K562 (cell line): ENCODE measurements around the gene HSD17B2. TPM values are rescaled to one million over a fixed set of nuclear protein-coding genes. Genes with fewer than 3 reads are reported as not detected.

Experiments used
- ATAC-seq: fragments of 200-7000 bp; cut with Tn5 transposase; 3 replicates; pipeline ENCODE4 v1.9.1; 2020; ENCODE audit warnings: moderate library complexity
- BruUV-seq: library from RNA; stranded (reverse); fragments of 400-500 nt; replicated peaks from 2 replicates; lab custom pipeline; 2021; lab: Mats Ljungman, UMichigan
- CTCF ChIA-PET: fragments of 300-600 bp; formaldehyde crosslinking; extraction: SDS; loops from one replicate; lab custom pipeline; 2021; ENCODE audit warnings: low intra/inter-chr PET ratio; lab: Yijun Ruan, JAX
- POLR2A ChIA-PET: fragments of 300-600, 350-650 bp; sonication (Branson Sonifier 250); formaldehyde crosslinking; extraction: SDS; loops from one replicate; lab custom pipeline; 2021; ENCODE audit warnings: antibody characterized with exemption, inconsistent platforms; lab: Yijun Ruan, JAX
- DNase-seq, 4 experiments: peaks; one replicate each; pipeline versions ENCODE4 v3.0.0 to v3.0.0-alpha.2; 2011 to 2018; ENCODE audit warnings: low spot score in 3 of 4, mixed read lengths in 3 of 4; ENCODE audit errors: extremely low read depth in 1 of 4
- FAIRE-seq: peaks from 2 replicates; lab custom pipeline; 2011; peaks lifted over from hg19 to GRCh38; lab: Jason Lieb, UNC
- H2AFZ ChIP-seq: 2 replicates; pipeline ENCODE4 v1.6.0; 2011; ENCODE audit warnings: low read depth, low read length, control low read depth, inconsistent platforms
- H3K27ac ChIP-seq: fragments of 200-600 bp; 3 replicates; pipeline ENCODE4 v1.8.0; 2011; ENCODE audit warnings: low read depth, mild to moderate bottlenecking, control low read depth, inconsistent platforms, low read length, moderate library complexity, mixed read lengths; ENCODE audit errors: extremely low read depth
- H3K27me3 ChIP-seq, 2 experiments: fragments of 300-600 bp in 1 of 2; 2 replicates in 1 of 2; 3 replicates in 1 of 2; pipeline versions ENCODE4 v1.6.0 to v1.8.0; 2011; ENCODE audit warnings: inconsistent platforms in 2 of 2, low read length in 2 of 2, mild to moderate bottlenecking in 1 of 2, mixed read lengths in 1 of 2, moderate library complexity in 1 of 2; ENCODE audit not compliant: control insufficient read depth in 2 of 2, insufficient read depth in 2 of 2
- H3K36me3 ChIP-seq: fragments of 300-600 bp; 3 replicates; pipeline ENCODE4 v1.8.0; 2011; ENCODE audit warnings: mild to moderate bottlenecking, low read length, inconsistent platforms; ENCODE audit not compliant: control insufficient read depth, insufficient read depth
- H3K4me1 ChIP-seq, 2 experiments: fragments of 200-600 bp in 1 of 2; replicated peaks in 1 of 2; 2 replicates in 1 of 2; 3 replicates in 1 of 2; pipeline versions ENCODE4 v1.5.1 to v1.8.0; 2011; ENCODE audit warnings: inconsistent platforms in 2 of 2, low read length in 2 of 2, mild to moderate bottlenecking in 1 of 2, mixed read lengths in 1 of 2, moderate library complexity in 1 of 2; ENCODE audit not compliant: control insufficient read depth in 2 of 2, insufficient read depth in 2 of 2
- H3K4me2 ChIP-seq: 2 replicates; pipeline ENCODE4 v1.6.1; 2011; ENCODE audit warnings: low read length, control low read depth, inconsistent platforms, mixed read lengths; ENCODE audit not compliant: insufficient read depth
- H3K4me3 ChIP-seq: fragments of 200-600 bp; sonication (generic), shearing (Covaris generic); 2 replicates; pipeline ENCODE4 v1.5.1; 2016; ENCODE audit warnings: control low read depth, inconsistent platforms
- H3K79me2 ChIP-seq: fragments of 200-600 bp; 3 replicates; pipeline ENCODE4 v1.8.0; 2011; ENCODE audit warnings: low read length, inconsistent platforms; ENCODE audit not compliant: control insufficient read depth, insufficient read depth
- H3K9ac ChIP-seq, 2 experiments: 2 replicates each; pipeline versions ENCODE4 v1.6.0 to v1.6.1; 2011; ENCODE audit warnings: low read depth in 2 of 2, low read length in 2 of 2, control low read depth in 1 of 2, inconsistent platforms in 1 of 2, mild to moderate bottlenecking in 1 of 2, mixed read lengths in 1 of 2; ENCODE audit not compliant: insufficient read depth in 1 of 2
- H3K9me1 ChIP-seq: one replicate; pipeline ENCODE4 v1.6.0; 2011; ENCODE audit warnings: inconsistent platforms, mild to moderate bottlenecking, low read length, moderate library complexity; ENCODE audit not compliant: control insufficient read depth, insufficient read depth
- H3K9me3 ChIP-seq: replicated peaks from 2 replicates; pipeline ENCODE4 v1.5.1; 2011; ENCODE audit warnings: low read depth, low read length, inconsistent platforms; ENCODE audit not compliant: control insufficient read depth, insufficient read depth
- H4K20me1 ChIP-seq: replicated peaks from 2 replicates; pipeline ENCODE4 v1.6.1; 2011; ENCODE audit warnings: low read length, inconsistent platforms, mixed read lengths; ENCODE audit not compliant: control insufficient read depth, insufficient read depth
- GATAD2B ChIP-seq: fragments of 450-650 bp; IDR thresholded peaks from 2 replicates; pipeline ENCODE4 v1.6.1; 2017; ENCODE audit warnings: mild to moderate bottlenecking, borderline replicate concordance
- ZBTB40 ChIP-seq, 2 experiments: fragments of 450-650 bp in 1 of 2; sonication (generic) in 1 of 2; formaldehyde crosslinking in 1 of 2; IDR thresholded peaks; 2 replicates each; pipeline versions ENCODE4 v1.7.1 to v1.9.0; 2016 to 2022; ENCODE audit warnings: inconsistent platforms in 1 of 2, mild to moderate bottlenecking in 1 of 2, missing genetic modification reagents in 1 of 2
- WGBS: fragments of 100-300 bp; shearing (Covaris generic); methylation state at CpG from one replicate; pipeline ENCODE4 v1.1.6; 2016; ENCODE audit warnings: low coverage, mixed read lengths; ENCODE audit not compliant: insufficient coverage; ENCODE audit errors: missing lambda C conversion rate; 5-methylcytosine and 5-hydroxymethylcytosine counted together
- in situ Hi-C: fragments of 300-500 bp; cut with MboI; formaldehyde crosslinking; loops from 4 replicates; pipeline ENCODE4 v1.15.0; 2018; ENCODE audit warnings: inconsistent platforms, mixed read lengths
- intact Hi-C: fragments of 100-400 bp; cut with micrococcal nuclease; formaldehyde crosslinking; loops from 2 replicates; pipeline ENCODE4 v1.14.2; 2022
- polyA plus RNA-seq, 8 experiments: library from polyadenylated mRNA; depleted of rRNA in 4 of 8; stranded (reverse) in 5 of 8; unstranded in 3 of 8; fragments of >200 nt; fragmentation: Nextera tagmentation in 2 of 8; fragmentation: Illumina TruSeq in 1 of 8; extraction: Ambion mirVana in 2 of 8; extraction: Trizol in 1 of 8; gene quantifications; 2 replicates each; pipeline versions ENCODE4 v1.2.1 to v1.2.3, GENCODE V29; 2011 to 2014; ENCODE audit warnings: inconsistent platforms in 1 of 8, missing spikeins in 1 of 8
- total RNA-seq, 7 experiments: library from RNA; depleted of rRNA in 6 of 7; stranded (reverse); fragments of >200 nt in 6 of 7; fragmentation: Illumina TruSeq in 2 of 7; extraction: Trizol in 2 of 7; gene quantifications; 2 replicates each; pipeline versions ENCODE4 v1.2.1 to v1.2.3, GENCODE V29; 2011 to 2021; ENCODE audit warnings: low replicate concordance in 1 of 7

HSD17B2 gene
- total and polyA plus RNA-seq, 9 of the 15 experiments (the other 6 are each of a cell fraction or from before 2014, with no cell fraction given): not detected

DNA sequence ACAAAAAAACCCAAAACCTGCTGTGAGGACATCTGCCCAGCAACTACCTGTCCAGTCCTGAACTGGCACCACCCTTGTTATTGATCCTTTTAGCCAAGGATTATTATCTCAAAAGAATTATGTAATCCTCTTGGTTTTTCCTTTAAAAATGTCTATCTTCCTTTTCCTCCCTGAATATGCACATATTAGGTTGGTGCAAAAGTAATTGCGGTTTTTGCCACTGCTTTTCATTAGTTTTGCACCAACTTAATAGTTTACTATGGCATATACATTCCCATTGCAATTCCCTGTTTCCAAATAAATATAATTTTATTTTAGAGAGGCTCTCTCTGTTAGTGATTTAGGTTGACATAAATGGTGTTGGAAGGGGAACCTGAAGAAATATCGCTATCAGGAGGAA is 83.7 kb downstream of the HSD17B2 start:
- Histone ChIP-seq H3K36me3 (no peaks in the 10 kb centered on the region), H3K4me2 (no peak overlapping the region), H3K9me3 (no peaks in the 10 kb centered on the region), H3K4me1 (no peaks in the 10 kb centered on the region), H4K20me1 (no peaks in the 10 kb centered on the region), H2AFZ (no peak overlapping the region), H3K27ac (no peak overlapping the region), H3K79me2 (no peaks in the 10 kb centered on the region), H3K9ac (no peak overlapping the region), H3K9me1 (no peaks in the 10 kb centered on the region), H3K4me3 (no peak overlapping the region), H3K27me3 (peaks cover 5 to 17% of the 10 kb centered on the region in 2 experiments; a peak in 4 of 5 replicates)
- intact Hi-C loops (no loop called here), in situ Hi-C loops (no loop called here)
- POLR2A ChIA-PET: no interaction called here
- FAIRE-seq (no peak), DNase-seq (no peak), ATAC-seq (no peak)
- 0% methylated on average over 2 of the region's 2 CpGs for WGBS
- TF ChIP-seq ZBTB40 (IDR thresholded peaks at IDR 0.05): peak; percentile 60; the same call in 1 of the 2 replicates
- TF ChIP-seq ZBTB40 (CRISPR knock-in tag; IDR thresholded peaks at IDR 0.05): no peak
- TF ChIP-seq GATAD2B: no peak
- CTCF ChIA-PET: no interaction called here
- no TSS peak for BruUV-seq
